Glutamatergic neuron (in vitro differentiated cells): Measurements from ENCODE around the gene RBM26. TPM values are rescaled to one million over a fixed set of nuclear protein-coding genes. Genes with fewer than 3 reads are reported as not detected.

ENCODE experiments used
- DNase-seq: peaks from one replicate; pipeline ENCODE4 v3.0.0; 2022
- H3K27ac Mint-ChIP-seq: one replicate; pipeline ENCODE4 v1.8.0; 2020; ENCODE audit warnings: mild to moderate bottlenecking, mixed read lengths, inconsistent platforms; ENCODE audit not compliant: unreplicated experiment
- H3K27me3 Mint-ChIP-seq: one replicate; pipeline ENCODE4 v1.8.0; 2020; ENCODE audit warnings: mild to moderate bottlenecking, moderate library complexity, mixed read lengths, inconsistent platforms; ENCODE audit not compliant: unreplicated experiment
- H3K36me3 Mint-ChIP-seq: one replicate; pipeline ENCODE4 v1.8.0; 2020; ENCODE audit warnings: mild to moderate bottlenecking, mixed read lengths, inconsistent platforms; ENCODE audit not compliant: unreplicated experiment
- H3K4me1 Mint-ChIP-seq: one replicate; pipeline ENCODE4 v1.8.0; 2020; ENCODE audit warnings: mild to moderate bottlenecking, low read depth, mixed read lengths, inconsistent platforms; ENCODE audit not compliant: unreplicated experiment
- H3K4me3 Mint-ChIP-seq: one replicate; pipeline ENCODE4 v1.8.0; 2020; ENCODE audit warnings: mild to moderate bottlenecking, mixed read lengths, inconsistent platforms; ENCODE audit not compliant: unreplicated experiment
- H3K9me3 Mint-ChIP-seq: one replicate; pipeline ENCODE4 v1.8.0; 2020; ENCODE audit warnings: mild to moderate bottlenecking, moderate library complexity, mixed read lengths, inconsistent platforms; ENCODE audit not compliant: unreplicated experiment
- CTCF ChIP-seq: fragments of 200-600 bp; sonication (generic); IDR thresholded peaks from one replicate; pipeline ENCODE4 v1.5.0; 2021; ENCODE audit not compliant: partially characterized antibody, unreplicated experiment
- total RNA-seq: library from RNA; stranded (reverse); fragmentation: NEBNext Ultra II Directional; extraction: Animal tissue kit (Norgen Biotek cat#: 25700); gene quantifications from one replicate; pipeline ENCODE4 v1.2.1, GENCODE V29; 2021; ENCODE audit not compliant: unreplicated experiment

Gene RBM26
- total RNA-seq, 1 donor from 2014 or later = 51.4 TPM

- Mint-ChIP-seq H3K9me3 (no peaks in the 10 kb centered on the region), H3K4me3 (no peak overlapping the region), H3K27ac (no peak overlapping the region), H3K36me3 (no peaks in the 10 kb centered on the region), H3K27me3 (no peaks in the 10 kb centered on the region), H3K4me1 (no peaks in the 10 kb centered on the region)
- no peak for TF ChIP-seq CTCF
- no peak for DNase-seq
Observed at GRCh38 chr13:79427265-79427664, 21.2 kb upstream of the RBM26 start.

- H3K36me3 Mint-ChIP-seq = no peaks in the 10 kb centered on the region
- no peak overlapping the region for H3K27ac Mint-ChIP-seq
- H3K4me3 Mint-ChIP-seq = no peak overlapping the region
- TF ChIP-seq CTCF = peak; percentile 73
- H3K4me1 Mint-ChIP-seq = no peaks in the 10 kb centered on the region
- H3K27me3 Mint-ChIP-seq = no peaks in the 10 kb centered on the region
- DNase-seq = no peak
- no peaks in the 10 kb centered on the region for H3K9me3 Mint-ChIP-seq
Observed at GRCh38 chr13:79423801-79424642, 18.0 kb upstream of the RBM26 start.

GRCh38 chr13:79423340-79423739 lies 17.3 kb upstream of the RBM26 start:
- Mint-ChIP-seq H3K9me3 (no peaks in the 10 kb centered on the region), H3K27me3 (no peaks in the 10 kb centered on the region), H3K4me1 (no peaks in the 10 kb centered on the region), H3K27ac (no peak overlapping the region), H3K4me3 (no peak overlapping the region), H3K36me3 (no peaks in the 10 kb centered on the region)
- TF ChIP-seq CTCF = no peak
- no peak for DNase-seq

GRCh38 chr13:79419365-79419764 lies 13.3 kb upstream of the RBM26 start:
- H3K9me3 Mint-ChIP-seq = no peaks in the 10 kb centered on the region
- H3K27ac Mint-ChIP-seq = no peak overlapping the region
- no peak overlapping the region for H3K4me3 Mint-ChIP-seq
- no peak for TF ChIP-seq CTCF
- no peak for DNase-seq
- no peaks in the 10 kb centered on the region for H3K4me1 Mint-ChIP-seq
- H3K27me3 Mint-ChIP-seq = no peaks in the 10 kb centered on the region
- H3K36me3 Mint-ChIP-seq = no peaks in the 10 kb centered on the region

- Mint-ChIP-seq H3K36me3 (no peaks in the 10 kb centered on the region), H3K27me3 (no peaks in the 10 kb centered on the region), H3K4me3 (no peak overlapping the region), H3K9me3 (no peaks in the 10 kb centered on the region), H3K27ac (no peak overlapping the region), H3K4me1 (no peaks in the 10 kb centered on the region)
- no peak for DNase-seq
- TF ChIP-seq CTCF = no peak
Observed at GRCh38 chr13:79417741-79418140, 11.7 kb upstream of the RBM26 start.
